Activated naive CD4-positive, alpha-beta T cell treated with Interleukin-2 at 50 U/mL for 16 hours (primary cell): Measurements from ENCODE around the gene TOP3B.

ENCODE experiments used
- DNase-seq: peaks from one replicate; pipeline ENCODE4 v3.0.0-alpha.2; 2020

The TOP3B gene, protein sequence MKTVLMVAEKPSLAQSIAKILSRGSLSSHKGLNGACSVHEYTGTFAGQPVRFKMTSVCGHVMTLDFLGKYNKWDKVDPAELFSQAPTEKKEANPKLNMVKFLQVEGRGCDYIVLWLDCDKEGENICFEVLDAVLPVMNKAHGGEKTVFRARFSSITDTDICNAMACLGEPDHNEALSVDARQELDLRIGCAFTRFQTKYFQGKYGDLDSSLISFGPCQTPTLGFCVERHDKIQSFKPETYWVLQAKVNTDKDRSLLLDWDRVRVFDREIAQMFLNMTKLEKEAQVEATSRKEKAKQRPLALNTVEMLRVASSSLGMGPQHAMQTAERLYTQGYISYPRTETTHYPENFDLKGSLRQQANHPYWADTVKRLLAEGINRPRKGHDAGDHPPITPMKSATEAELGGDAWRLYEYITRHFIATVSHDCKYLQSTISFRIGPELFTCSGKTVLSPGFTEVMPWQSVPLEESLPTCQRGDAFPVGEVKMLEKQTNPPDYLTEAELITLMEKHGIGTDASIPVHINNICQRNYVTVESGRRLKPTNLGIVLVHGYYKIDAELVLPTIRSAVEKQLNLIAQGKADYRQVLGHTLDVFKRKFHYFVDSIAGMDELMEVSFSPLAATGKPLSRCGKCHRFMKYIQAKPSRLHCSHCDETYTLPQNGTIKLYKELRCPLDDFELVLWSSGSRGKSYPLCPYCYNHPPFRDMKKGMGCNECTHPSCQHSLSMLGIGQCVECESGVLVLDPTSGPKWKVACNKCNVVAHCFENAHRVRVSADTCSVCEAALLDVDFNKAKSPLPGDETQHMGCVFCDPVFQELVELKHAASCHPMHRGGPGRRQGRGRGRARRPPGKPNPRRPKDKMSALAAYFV

DNA sequence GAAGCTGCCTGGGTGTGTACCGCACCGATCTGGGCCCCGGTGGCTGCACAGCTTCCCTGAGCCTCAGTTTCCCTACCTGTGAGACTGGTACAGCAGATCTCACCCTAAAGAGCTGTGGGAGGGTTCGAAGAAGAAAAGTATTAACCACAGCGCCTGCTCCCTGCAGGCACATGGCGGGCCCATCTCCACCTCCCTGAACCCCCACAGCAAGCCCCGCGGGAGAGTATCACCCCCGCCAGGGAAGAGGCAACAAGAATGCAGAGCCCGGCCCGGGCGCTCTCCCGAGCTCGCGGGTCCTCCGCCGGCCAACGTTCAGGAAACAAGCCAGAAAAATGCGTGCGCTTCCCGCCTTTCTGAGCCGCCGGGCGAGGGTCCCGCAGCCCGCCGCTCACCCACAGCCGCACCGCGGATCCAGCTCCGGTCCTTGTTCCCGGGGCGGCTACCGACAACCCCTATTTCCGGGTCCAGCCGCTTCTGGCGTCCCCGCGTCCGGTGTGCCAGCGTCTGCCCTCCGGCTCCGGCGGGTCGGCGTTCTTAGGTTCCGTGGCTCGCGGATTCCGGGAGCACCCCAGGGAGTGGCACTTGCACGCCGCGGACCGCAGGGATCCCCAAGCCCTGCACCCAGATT lies at the start of gene TOP3B:
Gene TOP3B (minus strand): TSS at position 450 of the 628 bp plus-strand sequence. CDS start 7,078 bp downstream, outside the sequence.
- DNase-seq: peak; percentile 85

DNA sequence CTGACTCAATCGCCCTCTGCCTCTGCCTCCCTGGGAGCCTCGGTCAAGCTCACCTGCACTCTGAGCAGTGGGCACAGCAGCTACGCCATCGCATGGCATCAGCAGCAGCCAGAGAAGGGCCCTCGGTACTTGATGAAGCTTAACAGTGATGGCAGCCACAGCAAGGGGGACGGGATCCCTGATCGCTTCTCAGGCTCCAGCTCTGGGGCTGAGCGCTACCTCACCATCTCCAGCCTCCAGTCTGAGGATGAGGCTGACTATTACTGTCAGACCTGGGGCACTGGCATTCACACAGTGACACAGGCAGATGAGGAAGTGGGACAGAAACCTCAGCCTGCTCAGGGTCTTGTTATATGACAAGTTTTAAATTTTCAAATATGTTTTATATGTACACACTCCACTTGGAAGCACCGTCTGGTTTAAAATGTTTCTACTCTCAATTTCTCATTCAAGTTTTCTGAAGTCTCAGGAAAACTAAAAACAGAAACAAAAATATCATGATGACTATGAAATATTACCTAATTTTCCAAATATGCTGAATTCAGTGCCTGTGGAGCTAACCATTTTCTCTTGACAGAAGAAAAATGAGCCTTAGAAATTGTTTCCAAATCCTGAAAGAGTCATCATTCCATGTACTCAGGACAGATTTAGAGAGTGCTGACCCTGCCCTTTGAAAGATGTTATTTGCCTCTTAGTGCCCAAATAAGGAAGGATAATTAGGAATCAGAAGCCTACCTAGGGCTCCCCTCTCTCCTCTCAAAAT lies 48.8 kb upstream of the TOP3B start:
- no peak for DNase-seq

DNA sequence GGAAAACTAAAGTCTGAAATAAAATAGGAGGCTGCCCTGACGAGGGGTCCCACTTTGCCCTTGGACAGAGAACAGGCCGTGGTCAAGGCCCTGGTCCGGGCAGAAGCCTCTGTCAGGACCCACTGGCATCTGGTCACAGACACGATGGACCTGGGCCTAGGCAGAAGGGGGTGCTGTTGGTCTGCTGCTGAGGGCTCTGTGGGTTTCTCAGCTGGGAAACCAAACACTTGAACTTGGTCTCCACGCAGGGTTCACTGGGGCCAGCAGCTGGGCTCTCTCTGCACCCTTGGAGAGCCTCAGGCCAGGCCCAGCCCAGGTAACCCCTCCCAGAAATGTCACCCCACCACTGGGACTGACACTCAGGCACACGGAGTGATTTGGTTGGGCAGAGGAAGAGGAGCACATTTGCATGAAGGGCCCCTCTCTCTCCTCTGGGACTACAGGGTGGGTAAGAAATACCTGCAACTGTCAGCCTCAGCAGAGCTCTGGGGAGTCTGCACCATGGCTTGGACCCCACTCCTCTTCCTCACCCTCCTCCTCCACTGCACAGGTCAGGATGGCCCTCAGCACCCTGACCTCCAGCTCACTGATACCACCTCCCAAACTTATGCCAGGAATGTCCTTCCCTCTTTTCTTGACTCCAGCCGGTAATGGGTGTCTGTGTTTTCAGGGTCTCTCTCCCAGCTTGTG lies 48.1 kb upstream of the TOP3B start:
- no peak for DNase-seq

DNA sequence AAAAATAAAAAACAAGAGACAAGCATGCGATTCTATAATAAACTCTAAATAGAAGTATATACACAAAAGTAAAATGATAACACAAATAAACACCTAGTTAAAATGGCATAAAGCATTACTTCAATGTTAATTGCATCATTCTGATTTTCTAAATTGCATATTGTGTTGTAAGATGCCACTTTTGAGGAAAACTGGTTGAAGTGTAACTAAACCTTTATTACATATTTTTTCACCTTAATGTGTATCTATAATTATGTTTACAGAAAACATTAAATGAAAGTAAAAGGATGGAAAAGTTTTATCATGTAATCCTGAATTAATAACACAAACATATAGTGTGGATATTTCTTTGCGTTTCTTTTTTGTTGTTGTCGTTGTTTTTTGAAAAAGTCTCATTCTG lies 45.4 kb upstream of the TOP3B start:
- DNase-seq: no peak

DNA sequence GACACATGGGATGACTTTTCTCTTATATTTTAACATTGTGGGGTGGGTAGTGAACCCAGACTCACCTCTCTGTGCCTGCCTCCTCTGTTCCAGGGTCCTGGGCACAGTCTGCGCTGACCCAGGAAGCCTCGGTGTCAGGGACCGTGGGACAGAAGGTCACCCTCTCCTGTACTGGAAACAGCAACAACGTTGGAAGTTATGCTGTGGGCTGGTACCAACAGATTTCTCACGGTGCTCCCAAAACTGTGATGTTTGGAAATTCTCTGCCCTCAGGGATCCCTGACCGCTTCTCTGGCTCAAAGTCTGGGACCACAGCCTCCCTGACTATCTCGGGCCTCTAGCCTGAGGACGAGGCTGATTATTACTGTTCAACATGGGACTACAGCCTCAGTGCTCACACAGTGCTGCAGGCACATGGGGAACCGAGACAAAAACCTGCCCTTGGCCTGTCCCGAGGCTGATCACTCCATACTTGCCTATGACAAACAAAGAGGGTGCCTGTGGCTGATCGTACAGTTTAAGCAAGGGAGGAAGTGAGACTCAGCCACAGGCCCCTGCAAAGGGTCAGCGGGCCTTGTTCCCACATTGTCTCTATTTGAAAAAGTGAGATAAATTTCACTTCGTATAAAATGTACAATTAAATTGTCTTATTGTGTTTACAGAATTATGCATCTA lies 43.7 kb upstream of the TOP3B start:
- no peak for DNase-seq

DNA sequence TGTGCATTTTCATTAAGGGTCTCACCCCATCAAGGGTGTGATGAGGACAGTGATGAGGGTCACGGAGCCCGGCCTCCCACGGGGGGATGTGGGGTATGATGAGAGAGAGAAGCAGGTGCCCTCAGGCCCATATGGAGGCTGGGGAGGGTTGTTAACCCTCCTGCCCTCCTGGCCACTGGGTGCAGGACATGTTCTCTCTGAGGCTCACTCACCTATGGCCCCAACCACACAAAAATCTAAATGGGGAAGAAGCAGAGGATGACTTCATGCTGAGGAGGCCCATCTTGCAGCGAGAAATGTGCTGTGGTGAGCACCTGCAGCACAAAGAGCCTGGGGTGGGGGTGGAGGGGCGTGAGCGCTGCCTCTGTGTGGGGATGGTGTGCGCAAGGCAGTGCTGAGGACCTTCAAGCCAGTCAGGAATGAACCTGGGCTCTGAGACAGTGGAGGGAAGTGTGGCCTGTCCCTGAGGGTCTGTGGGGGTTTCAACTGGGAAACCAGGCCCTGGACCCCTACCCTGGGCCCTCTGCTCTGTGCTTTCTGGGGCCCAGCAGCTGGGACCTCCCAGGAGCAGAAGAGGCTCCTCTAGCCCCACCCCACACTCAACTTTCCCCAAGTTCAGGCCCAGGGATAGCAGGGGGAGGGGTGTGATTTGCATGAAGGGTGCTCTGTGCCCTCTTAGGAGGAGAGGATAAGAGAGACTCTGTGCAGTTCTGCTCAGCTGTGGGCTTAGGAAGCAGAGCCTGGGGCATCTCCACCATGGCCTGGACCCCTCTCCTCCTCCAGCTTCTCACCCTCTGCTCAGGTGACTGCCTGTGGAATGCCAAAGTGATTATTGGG lies 43.0 kb upstream of the TOP3B start:
- no peak for DNase-seq

DNA sequence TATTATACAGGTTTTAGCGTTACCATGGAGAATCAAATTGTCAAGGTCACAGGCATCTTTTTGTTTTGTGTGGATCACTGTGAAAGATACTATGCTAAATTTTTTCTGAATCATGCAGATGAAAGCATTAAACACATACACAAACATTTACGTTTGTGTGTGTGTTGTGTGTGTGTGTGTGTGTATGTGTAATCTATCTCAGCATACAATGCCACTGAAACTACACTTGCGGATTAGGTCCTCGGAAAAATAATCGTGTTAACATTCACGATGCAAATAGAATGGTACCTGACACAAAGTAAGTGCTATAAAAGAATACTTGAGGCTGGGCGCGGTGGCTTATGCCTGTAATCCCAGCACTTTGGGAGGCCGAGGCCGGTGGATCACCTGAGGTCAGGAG lies 41.9 kb upstream of the TOP3B start:
- no peak for DNase-seq

DNA sequence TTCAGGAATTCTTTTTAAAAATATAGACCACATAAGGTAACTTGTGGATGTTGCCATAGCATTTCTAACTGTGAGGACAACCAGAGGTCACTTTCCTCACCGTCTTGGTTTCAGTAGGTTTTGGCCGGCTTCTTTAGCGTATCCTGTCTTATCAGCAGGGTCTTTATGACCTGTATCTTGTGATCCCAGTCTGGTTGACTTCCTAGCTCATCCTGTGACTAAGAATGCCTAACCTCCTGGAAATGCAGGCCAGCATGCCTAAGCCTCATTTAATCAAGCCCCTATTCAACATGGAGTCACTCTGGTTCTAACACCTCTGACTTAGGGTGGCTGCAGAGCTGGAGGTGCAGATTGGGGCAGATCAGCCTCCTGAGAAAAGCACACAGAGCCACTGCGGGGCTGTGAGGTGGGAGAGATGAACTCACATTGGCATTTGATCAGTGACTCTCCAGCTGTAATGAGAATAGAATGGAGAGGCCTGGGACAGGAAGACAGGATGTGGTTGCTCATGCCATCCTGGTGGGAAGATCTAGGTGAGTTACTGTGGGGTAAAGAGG lies 41.1 kb upstream of the TOP3B start:
- no peak for DNase-seq

DNA sequence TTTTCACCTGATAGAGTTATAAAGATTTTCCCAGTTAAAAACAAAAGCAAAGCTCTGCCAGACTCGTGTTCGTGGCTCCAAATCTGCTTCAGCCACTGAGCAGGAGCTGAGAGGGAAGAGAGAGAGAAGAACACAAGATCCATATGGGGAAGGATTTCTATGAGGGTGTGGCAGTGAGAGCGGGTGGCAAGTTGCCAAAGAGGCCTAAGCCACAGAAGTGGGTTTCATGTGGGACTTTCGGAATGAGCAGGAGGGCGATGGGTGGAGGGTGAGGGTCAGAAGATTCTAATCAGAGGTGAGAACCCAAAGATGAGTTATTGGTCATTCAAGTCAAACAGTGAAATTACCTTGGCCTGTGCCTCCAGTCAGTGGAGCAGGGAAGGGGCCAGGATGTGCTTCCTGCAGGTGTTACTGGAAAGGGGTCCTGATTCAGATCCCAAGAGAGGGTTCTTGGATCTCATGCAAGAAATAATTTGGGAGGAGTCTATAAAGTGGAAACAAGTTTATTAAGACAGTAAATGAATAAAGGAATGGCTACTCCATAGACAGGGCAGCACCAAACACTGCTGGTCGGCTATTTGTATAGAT lies 40.5 kb upstream of the TOP3B start:
- DNase-seq: no peak

DNA sequence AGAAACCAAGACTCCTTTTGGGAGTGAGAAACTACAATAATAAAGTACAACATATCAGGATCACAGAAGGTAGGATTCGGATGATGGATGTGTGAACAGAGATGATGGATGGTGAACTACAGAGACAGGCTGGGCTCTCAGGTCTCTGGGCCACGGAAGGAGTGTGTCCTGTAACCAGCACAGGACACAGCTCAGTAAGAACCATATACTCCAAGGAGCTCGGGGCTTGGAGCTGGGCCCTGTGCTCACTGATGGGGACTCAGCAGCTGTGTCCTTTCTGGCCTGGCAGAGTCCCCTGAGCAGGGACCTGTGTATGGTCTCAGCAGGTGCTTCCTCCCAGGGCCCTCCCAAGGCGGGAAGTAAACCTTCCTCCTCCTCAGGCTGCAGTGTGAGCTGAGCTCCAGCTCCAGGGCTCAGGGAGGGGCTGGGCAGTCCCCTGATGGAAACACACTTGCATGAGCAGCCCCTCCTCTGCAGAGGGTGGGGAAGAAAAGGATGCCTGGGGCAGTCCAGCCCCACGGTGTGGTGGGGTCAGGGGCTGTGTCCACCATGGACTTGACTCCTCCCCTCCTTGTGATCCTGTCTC lies 39.8 kb upstream of the TOP3B start:
- no peak for DNase-seq

DNA sequence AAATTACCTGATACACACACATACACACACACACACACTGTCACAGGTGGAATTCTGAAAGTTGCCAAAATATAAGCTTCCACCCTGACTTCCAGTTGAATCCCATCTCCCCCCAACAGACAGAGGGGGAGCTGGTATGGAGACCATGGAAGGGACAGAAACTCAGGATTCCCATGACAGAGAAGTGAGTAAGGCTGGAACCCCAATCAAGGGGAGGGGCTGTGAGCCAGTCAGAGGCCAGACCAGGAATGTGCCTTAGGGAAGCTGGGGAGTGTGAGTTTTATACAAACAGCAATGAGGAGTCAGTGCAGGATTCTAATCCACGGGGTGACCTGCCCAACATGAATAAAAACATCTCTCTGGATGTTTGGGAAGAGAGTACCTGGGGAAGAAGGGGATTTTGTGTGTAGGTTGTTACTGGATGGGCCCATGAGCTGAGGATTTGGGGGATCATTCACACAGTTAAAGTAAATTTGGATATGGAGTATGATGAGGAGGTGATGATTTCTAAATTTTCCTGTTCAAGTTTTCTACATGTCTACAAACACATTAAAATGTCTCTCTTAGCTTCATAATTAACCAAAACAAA lies 38.7 kb upstream of the TOP3B start:
- no peak for DNase-seq

DNA sequence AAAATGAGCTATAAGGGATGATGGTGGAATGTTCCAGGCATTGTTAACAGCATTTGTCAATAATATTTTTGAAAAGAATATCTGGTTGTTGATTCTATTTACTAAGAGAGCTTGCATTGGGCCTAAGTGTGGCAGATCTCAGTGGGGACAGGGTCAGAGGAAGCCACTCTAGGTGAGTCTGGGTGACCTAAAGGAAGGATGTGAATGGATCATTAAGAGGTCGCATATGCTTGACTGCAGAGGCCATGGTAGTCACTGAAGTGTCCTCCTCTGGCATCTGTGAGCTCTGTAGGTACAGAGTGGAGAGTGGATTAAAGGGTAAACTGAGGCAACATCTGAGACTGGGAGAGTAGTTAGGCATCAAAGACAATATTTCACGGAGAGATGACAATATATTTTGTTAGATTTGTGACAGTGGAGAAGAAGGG lies 37.9 kb upstream of the TOP3B start:
- no peak for DNase-seq

DNA sequence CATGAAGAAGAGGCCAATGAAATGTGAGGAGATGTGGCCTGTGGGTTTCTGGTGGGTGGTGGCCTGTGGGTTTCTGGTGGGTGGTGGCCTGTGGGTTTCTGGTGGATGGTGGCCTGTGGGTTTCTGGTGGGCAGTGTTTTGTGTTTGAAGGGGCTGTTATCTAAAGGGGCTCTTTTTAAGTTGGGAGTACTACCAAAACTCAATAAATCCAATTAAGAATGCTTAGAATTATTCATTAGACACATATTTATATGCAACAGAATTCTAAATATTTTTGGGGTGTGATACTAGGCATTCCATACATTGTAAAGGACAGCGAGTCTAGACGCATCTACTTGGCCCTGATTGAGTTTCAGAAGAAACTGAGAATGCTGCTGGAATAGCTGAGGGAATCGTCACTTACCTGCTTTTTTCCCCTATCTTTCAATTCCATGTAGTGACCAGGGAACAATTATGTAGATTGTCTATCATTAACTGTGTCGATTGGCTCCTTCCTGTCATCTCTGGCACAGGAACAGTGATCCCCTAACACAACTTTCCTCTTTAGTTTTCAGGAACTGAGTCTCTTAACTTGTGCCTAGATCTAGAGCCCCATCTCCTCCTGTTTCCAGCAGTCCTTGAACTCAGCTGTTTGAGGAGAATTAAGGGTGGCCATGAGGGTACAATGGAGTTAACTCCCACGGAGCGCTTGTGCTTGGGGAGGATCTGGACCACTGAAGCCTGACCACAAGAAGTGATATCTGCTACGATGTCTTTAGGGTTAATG lies 37.3 kb upstream of the TOP3B start:
- no peak for DNase-seq

DNA sequence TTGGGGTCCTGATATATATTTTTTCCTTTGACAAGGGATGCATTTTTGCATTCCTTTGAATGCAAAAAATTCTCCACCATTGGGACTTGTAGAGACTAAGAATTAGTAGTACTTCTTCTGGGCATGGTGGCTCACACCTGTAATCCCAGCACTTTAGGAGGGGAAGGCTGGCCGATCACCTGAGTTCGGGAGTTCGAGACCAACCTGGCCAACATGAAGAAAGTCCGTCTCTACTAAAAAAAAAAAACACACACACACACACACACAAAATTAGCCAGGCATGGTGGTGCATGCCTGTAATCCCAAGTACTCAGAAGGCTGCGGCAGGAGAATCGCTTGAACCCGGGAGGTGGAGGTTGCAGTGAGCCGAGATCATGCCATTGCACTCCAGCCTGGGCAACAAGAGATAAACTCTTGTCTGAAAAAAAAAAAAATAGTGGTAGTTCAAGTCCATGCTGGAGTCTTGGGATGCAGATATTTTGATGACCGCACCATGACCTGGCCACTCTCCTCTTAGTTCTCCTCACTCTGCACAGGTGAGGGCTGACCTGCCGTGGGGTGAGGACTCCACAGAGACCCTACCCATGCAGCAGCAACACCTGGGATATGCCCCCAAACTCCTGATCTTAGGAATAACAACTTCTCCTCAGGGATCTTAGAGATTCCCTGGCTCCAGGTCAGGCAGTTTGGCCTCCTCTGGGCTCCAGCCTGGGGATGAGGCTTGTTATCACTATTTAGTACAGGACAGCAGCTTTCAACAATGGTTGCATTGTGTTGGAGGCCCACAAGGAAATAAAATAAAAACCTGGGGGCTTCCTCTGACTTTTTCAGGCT lies 36.5 kb upstream of the TOP3B start:
- no peak for DNase-seq

DNA sequence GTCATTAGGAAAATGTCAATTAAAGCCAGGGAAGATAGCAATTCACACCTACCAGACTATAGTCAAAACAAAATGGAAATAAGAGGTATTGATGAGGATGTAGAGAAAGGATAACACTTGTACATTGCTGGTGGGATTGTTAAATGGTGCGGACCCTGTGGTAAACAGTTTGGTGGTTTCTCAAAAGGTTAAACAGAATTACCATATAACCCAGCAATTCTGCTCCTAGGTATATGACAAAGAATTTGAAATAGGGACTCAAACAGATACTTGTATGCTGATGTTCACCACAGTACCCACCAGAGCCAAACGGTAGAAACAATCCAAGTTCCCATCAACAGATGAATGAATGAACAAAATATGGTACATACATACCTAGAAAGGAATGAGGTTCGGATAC lies 33.0 kb upstream of the TOP3B start:
- no peak for DNase-seq

DNA sequence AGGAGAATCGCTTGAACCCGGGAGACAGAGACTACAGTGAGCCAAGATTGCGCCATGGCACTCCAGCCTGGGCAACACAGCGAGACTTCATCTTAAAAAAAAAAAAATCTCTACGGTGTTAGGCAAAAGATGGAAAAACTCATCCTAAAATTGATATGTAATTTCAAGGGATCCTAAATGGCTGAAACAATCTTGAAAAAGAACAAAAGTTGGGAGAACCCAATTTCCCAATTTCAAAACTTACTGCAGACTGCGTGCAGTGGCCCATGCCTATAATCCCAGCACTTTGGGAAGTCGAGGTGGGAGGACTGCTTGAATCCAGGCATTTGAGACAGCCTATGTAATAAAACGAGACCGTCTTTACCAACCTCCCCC lies 31.7 kb upstream of the TOP3B start:
- DNase-seq: no peak

DNA sequence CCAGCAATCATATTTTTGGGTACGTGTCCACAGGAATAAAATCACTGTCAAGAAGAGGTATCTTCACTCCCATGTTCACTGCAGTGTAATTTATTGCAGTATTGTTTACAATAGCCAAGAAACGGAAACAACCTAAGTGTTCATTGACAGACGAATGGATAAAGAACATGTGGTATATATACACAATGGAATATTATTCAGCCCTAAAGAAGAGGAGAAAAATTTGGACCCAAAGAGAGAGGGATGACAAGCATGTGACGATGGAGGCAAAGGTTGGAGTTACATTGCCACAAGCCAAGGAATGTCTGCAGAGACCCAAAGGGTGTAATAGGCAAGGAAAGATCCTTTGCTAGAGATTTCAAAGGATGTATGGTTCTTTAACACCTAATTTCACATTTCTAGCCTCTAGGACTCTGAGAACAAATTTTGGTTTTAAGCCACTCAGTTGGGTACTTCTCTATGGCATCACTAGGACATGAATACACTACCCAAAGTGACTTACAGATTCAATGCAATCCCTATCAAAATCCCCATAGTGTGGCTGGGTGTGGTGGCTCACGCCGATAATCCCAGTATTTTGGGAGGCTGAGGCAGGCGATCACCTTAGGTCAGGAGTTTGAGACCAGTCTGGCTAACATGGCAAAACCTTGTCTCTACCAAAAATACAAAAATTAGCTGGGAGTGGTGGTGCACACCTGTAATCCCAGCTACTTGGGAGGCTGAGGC lies 31.1 kb upstream of the TOP3B start:
- DNase-seq: no peak
